HepG2 (cell line): ENCODE measurements around the gene SSBP4. TPM values are rescaled to one million over a fixed set of nuclear protein-coding genes. Genes with fewer than 3 reads are reported as not detected.
A peak's percentile ranks its signal among the peaks of the same experiment; 100 is the strongest.

ENCODE experiments used
- BORCS8-MEF2B ChIP-seq: sonication (generic); formaldehyde crosslinking; IDR thresholded peaks from 2 replicates; pipeline ENCODE4 v1.8.0; 2022; ENCODE audit warnings: mild to moderate bottlenecking, missing genetic modification reagents
- CREBL2 ChIP-seq: sonication (generic); formaldehyde crosslinking; IDR thresholded peaks from 2 replicates; pipeline ENCODE4 v1.8.1; 2023; ENCODE audit warnings: missing genetic modification reagents, mild to moderate bottlenecking, borderline replicate concordance
- EED ChIP-seq: sonication (generic); formaldehyde crosslinking; IDR thresholded peaks from 2 replicates; pipeline ENCODE4 v1.5.0; 2020; ENCODE audit warnings: mild to moderate bottlenecking, missing genetic modification reagents
- IKZF4 ChIP-seq: sonication (generic); formaldehyde crosslinking; IDR thresholded peaks from 2 replicates; pipeline ENCODE4 v1.5.1; 2020; ENCODE audit warnings: borderline replicate concordance, mild to moderate bottlenecking, low read depth, missing genetic modification reagents; ENCODE audit errors: not compliant biosample characterization
- MIER3 ChIP-seq: IDR thresholded peaks from 2 replicates; pipeline ENCODE4 v1.6.1; 2016; ENCODE audit warnings: missing compliant biosample characterization, borderline replicate concordance
- PCBP1 ChIP-seq: fragments of 200-400 bp; formaldehyde crosslinking; IDR thresholded peaks from 2 replicates; pipeline ENCODE4 v1.6.1; 2017; ENCODE audit warnings: mild to moderate bottlenecking, low read depth, low read length, borderline replicate concordance
- PHF5A ChIP-seq: IDR thresholded peaks from one replicate; pipeline ENCODE4 v1.6.1; 2018; ENCODE audit warnings: low read depth, missing genetic modification reagents; ENCODE audit not compliant: unreplicated experiment
- ZMAT3 ChIP-seq: sonication (generic); formaldehyde crosslinking; conservative IDR thresholded peaks from 2 replicates; pipeline ENCODE4 v1.7.0; 2021; ENCODE audit warnings: missing genetic modification reagents
- ZNF180 ChIP-seq: sonication (generic); formaldehyde crosslinking; IDR thresholded peaks from 2 replicates; pipeline ENCODE4 v1.4.0; 2020; ENCODE audit warnings: low read depth, missing genetic modification reagents, borderline replicate concordance
- ZNF337 ChIP-seq: sonication (generic); formaldehyde crosslinking; IDR thresholded peaks from 2 replicates; pipeline ENCODE4 v1.5.1; 2020; ENCODE audit warnings: missing genetic modification reagents, low read depth, mild to moderate bottlenecking, borderline replicate concordance
- ZSCAN5A ChIP-seq: sonication (generic); formaldehyde crosslinking; IDR thresholded peaks from 2 replicates; pipeline ENCODE4 v1.8.0; 2022; ENCODE audit warnings: mild to moderate bottlenecking, missing genetic modification reagents, borderline replicate concordance
- polyA plus RNA-seq, 8 experiments: library from polyadenylated mRNA; depleted of rRNA in 3 of 8; stranded (reverse) in 7 of 8; unstranded in 1 of 8; fragments of >200 nt; fragmentation: Illumina TruSeq in 4 of 8; extraction: Trizol in 4 of 8; gene quantifications; 2 replicates each; pipeline versions ENCODE4 v1.2.1 to v1.2.3, GENCODE V29; 2011 to 2016; ENCODE audit warnings: low read depth in 4 of 8, missing spikeins in 1 of 8, mixed read lengths in 1 of 8; ENCODE audit not compliant: insufficient read depth in 1 of 8
- total RNA-seq, 5 experiments: library from RNA; depleted of rRNA; stranded (reverse); fragments of >200 nt; fragmentation: Illumina TruSeq; extraction: Trizol; gene quantifications; 2 replicates each; pipeline ENCODE4 v1.2.3, GENCODE V29; 2016; ENCODE audit warnings: low read depth in 1 of 5
- TF ChIP-seq, protein P1 (sequence below): sonication (generic); formaldehyde crosslinking; IDR thresholded peaks from 2 replicates; pipeline ENCODE4 v1.4.0; 2020; ENCODE audit warnings: missing genetic modification reagents
- TF ChIP-seq, protein P2 (sequence below): sonication (generic); formaldehyde crosslinking; IDR thresholded peaks from 2 replicates; pipeline ENCODE4 v1.5.0; 2020; ENCODE audit warnings: mild to moderate bottlenecking, missing genetic modification reagents
- TF ChIP-seq, protein P3 (sequence below): sonication (generic); formaldehyde crosslinking; IDR thresholded peaks from 2 replicates; pipeline ENCODE4 v1.5.0; 2020; ENCODE audit warnings: mild to moderate bottlenecking, missing genetic modification reagents
- TF ChIP-seq, protein P4 (sequence below), 2 experiments: sonication (generic) in 1 of 2; formaldehyde crosslinking in 1 of 2; IDR thresholded peaks; 2 replicates each; pipeline versions ENCODE4 v1.4.0 to v1.6.1; 2018 to 2020; ENCODE audit warnings: missing genetic modification reagents in 2 of 2, borderline replicate concordance in 1 of 2, low read depth in 1 of 2, mild to moderate bottlenecking in 1 of 2, missing biosample characterization in 1 of 2
- TF ChIP-seq, protein P5 (sequence below): IDR thresholded peaks from 2 replicates; pipeline ENCODE4 v1.6.1; 2016

The SSBP4 gene
- total and polyA plus RNA-seq, 2 of the 13 experiments (the other 11 are each of a cell fraction or from before 2014, with no cell fraction given), result 20.8 to 39.5 TPM

GRCh38 chr19:18419195-18419698 is at the start of gene SSBP4 (continued):
- TF ChIP-seq IKZF4 (CRISPR knock-in tag), result no peak
- TF ChIP-seq ZNF180, result no peak
- TF ChIP-seq ZNF337 (CRISPR knock-in tag), result no peak
- no peak for TF ChIP-seq CREBL2 (CRISPR knock-in tag)
- no peak for TF ChIP-seq ZSCAN5A (CRISPR knock-in tag)
- TF ChIP-seq, protein P1, sequence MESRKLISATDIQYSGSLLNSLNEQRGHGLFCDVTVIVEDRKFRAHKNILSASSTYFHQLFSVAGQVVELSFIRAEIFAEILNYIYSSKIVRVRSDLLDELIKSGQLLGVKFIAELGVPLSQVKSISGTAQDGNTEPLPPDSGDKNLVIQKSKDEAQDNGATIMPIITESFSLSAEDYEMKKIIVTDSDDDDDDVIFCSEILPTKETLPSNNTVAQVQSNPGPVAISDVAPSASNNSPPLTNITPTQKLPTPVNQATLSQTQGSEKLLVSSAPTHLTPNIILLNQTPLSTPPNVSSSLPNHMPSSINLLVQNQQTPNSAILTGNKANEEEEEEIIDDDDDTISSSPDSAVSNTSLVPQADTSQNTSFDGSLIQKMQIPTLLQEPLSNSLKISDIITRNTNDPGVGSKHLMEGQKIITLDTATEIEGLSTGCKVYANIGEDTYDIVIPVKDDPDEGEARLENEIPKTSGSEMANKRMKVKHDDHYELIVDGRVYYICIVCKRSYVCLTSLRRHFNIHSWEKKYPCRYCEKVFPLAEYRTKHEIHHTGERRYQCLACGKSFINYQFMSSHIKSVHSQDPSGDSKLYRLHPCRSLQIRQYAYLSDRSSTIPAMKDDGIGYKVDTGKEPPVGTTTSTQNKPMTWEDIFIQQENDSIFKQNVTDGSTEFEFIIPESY (CRISPR knock-in tag), result no peak
- TF ChIP-seq ZMAT3 (CRISPR knock-in tag), result no peak
- TF ChIP-seq PCBP1, result no peak
- TF ChIP-seq, protein P2, sequence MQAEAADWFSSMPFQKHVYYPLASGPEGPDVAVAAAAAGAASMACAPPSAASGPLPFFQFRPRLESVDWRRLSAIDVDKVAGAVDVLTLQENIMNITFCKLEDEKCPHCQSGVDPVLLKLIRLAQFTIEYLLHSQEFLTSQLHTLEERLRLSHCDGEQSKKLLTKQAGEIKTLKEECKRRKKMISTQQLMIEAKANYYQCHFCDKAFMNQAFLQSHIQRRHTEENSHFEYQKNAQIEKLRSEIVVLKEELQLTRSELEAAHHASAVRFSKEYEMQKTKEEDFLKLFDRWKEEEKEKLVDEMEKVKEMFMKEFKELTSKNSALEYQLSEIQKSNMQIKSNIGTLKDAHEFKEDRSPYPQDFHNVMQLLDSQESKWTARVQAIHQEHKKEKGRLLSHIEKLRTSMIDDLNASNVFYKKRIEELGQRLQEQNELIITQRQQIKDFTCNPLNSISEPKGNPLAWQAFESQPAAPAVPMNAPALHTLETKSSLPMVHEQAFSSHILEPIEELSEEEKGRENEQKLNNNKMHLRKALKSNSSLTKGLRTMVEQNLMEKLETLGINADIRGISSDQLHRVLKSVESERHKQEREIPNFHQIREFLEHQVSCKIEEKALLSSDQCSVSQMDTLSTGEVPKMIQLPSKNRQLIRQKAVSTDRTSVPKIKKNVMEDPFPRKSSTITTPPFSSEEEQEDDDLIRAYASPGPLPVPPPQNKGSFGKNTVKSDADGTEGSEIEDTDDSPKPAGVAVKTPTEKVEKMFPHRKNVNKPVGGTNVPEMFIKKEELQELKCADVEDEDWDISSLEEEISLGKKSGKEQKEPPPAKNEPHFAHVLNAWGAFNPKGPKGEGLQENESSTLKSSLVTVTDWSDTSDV, result no peak; the same call in 1 of the 2 replicates
- no peak for TF ChIP-seq BORCS8-MEF2B
- TF ChIP-seq PHF5A (CRISPR knock-in tag), result no peak
- TF ChIP-seq, protein P3, sequence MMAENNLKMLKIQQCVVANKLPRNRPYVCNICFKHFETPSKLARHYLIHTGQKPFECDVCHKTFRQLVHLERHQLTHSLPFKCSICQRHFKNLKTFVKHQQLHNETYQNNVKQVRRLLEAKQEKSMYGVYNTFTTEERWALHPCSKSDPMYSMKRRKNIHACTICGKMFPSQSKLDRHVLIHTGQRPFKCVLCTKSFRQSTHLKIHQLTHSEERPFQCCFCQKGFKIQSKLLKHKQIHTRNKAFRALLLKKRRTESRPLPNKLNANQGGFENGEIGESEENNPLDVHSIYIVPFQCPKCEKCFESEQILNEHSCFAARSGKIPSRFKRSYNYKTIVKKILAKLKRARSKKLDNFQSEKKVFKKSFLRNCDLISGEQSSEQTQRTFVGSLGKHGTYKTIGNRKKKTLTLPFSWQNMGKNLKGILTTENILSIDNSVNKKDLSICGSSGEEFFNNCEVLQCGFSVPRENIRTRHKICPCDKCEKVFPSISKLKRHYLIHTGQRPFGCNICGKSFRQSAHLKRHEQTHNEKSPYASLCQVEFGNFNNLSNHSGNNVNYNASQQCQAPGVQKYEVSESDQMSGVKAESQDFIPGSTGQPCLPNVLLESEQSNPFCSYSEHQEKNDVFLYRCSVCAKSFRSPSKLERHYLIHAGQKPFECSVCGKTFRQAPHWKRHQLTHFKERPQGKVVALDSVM (CRISPR knock-in tag), result no peak
- TF ChIP-seq MIER3 (CRISPR knock-in tag), result no peak
- TF ChIP-seq, protein P4, sequence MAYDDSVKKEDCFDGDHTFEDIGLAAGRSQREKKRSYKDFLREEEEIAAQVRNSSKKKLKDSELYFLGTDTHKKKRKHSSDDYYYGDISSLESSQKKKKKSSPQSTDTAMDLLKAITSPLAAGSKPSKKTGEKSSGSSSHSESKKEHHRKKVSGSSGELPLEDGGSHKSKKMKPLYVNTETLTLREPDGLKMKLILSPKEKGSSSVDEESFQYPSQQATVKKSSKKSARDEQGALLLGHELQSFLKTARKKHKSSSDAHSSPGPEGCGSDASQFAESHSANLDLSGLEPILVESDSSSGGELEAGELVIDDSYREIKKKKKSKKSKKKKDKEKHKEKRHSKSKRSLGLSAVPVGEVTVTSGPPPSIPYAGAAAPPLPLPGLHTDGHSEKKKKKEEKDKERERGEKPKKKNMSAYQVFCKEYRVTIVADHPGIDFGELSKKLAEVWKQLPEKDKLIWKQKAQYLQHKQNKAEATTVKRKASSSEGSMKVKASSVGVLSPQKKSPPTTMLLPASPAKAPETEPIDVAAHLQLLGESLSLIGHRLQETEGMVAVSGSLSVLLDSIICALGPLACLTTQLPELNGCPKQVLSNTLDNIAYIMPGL (CRISPR knock-in tag; IDR thresholded peaks at IDR 0.05; ENCODE audit: borderline replicate concordance in 1 of 2, low read depth in 1 of 2), result 0 out of 4 replicates have a peak, but pooled peaks of 1 of the 2 experiments have one; percentile 23
- TF ChIP-seq EED (CRISPR knock-in tag), result no peak
- TF ChIP-seq, protein P5, sequence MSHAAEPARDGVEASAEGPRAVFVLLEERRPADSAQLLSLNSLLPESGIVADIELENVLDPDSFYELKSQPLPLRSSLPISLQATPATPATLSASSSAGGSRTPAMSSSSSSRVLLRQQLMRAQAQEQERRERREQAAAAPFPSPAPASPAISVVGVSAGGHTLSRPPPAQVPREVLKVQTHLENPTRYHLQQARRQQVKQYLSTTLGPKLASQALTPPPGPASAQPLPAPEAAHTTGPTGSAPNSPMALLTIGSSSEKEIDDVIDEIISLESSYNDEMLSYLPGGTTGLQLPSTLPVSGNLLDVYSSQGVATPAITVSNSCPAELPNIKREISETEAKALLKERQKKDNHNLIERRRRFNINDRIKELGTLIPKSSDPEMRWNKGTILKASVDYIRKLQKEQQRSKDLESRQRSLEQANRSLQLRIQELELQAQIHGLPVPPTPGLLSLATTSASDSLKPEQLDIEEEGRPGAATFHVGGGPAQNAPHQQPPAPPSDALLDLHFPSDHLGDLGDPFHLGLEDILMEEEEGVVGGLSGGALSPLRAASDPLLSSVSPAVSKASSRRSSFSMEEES (CRISPR knock-in tag), result no peak
